Measurements from ENCODE around the gene CENPV. TPM values are rescaled to one million over a fixed set of nuclear protein-coding genes. Genes with fewer than 3 reads are reported as not detected.

The CENPV gene
- total RNA-seq, 3 donors from 2014 or later, result 4.3 to 25.9 (median 13.5) TPM

- no peak for TF ChIP-seq POLR2A (IDR thresholded peaks at IDR 0.05)
- TF ChIP-seq POLR2AphosphoS5 (IDR thresholded peaks at IDR 0.05), result no peak
- TF ChIP-seq CTCF (IDR thresholded peaks at IDR 0.05), result no peak
- peaks cover 6% of the 10 kb centered on the region for H3K36me3 ChIP-seq
- H3K27me3 ChIP-seq, result no peaks in the 10 kb centered on the region
- no peak for DNase-seq (ENCODE audit: low spot score in 2 of 2)
- no peak overlapping the region for H3K4me3 ChIP-seq
- no peak overlapping the region for H3K27ac ChIP-seq
- H3K9me3 ChIP-seq, result no peaks in the 10 kb centered on the region
- H3K4me1 ChIP-seq, result no peaks in the 10 kb centered on the region
- intact Hi-C loops (cut with DNase I; ENCODE audit: low total_unique reads), result no loop called here
Measured at GRCh38 chr17:16338391-16338790, 14.9 kb downstream of the CENPV start.

DNA sequence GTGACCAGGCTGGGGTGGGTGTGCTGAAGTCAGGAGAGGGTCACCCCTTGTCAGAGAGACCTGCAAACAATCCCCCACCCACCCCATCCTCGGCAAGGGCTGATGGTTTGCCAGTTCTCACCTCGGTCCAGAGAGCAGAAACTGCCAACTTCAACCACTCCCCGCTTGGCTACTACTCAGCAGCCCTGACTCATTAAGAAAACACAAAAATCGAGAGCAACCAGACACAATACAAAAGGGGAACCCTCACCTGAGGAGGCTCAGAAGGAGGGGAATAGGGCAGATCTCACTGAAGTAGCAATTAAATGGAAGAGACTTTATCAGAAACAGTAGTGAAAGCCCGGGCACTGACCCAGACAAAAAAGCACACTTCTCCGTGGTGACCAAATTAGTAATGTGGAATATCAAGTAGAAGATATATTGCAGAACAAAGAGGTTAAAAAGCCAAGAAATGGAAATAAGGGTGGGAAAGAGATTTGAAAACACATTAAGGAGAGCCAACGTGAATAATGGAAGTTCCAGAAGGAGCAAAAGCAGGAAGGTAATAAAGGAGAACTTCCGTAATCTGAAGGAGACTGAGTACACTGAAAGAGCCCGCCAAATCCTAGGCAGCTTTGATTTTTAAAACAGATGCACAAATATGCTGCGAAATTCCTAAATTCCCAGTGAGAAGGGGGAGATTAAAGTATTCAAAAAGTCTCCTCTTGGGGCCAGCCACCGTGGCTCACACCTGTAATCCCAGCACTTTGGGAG, 23.6 kb downstream of the CENPV start:
- Histone ChIP-seq H3K4me1 (no peaks in the 10 kb centered on the region), H3K4me3 (peak overlapping the region in 1 of 3 donors; percentile 13), H3K9me3 (no peaks in the 10 kb centered on the region), H3K36me3 (no peaks in the 10 kb centered on the region), H3K27me3 (no peaks in the 10 kb centered on the region), H3K27ac (peak overlapping the region in 1 of 2 donors; percentile 19)
- intact Hi-C loops (cut with DNase I; ENCODE audit: low total_unique reads), result no loop called here
- TF ChIP-seq POLR2A (IDR thresholded peaks at IDR 0.05) (no peak), CTCF (IDR thresholded peaks at IDR 0.05) (no peak), POLR2AphosphoS5 (IDR thresholded peaks at IDR 0.05) (no peak)
- no peak for DNase-seq (ENCODE audit: low spot score in 2 of 2)

DNA sequence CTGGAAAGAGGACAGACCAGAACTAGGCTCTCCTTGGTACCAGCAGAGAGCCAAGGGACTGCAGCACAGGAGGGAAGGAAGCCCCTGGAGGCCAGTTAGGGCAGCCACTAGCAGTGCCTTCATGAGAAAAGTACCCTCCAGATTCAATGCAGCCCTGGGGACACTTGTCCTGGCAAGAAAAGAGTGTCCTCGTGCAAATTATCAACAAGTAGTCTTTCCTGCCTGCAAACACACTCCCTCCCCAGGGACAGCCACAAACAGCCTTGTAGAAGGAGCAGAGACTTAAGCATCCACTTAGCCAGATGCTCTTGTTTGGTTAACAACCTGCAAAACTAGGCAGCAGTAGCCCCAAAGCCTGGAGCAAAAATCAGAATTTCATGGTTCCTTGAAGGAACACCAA, 24.3 kb downstream of the CENPV start:
- no peaks in the 10 kb centered on the region for H3K9me3 ChIP-seq
- intact Hi-C loops (cut with DNase I; ENCODE audit: low total_unique reads), result no loop called here
- DNase-seq (ENCODE audit: low spot score in 2 of 2), result no peak
- H3K4me1 ChIP-seq, result no peaks in the 10 kb centered on the region
- H3K4me3 ChIP-seq, result no peak overlapping the region
- H3K27me3 ChIP-seq, result no peaks in the 10 kb centered on the region
- no peaks in the 10 kb centered on the region for H3K36me3 ChIP-seq
- H3K27ac ChIP-seq, result peak overlapping the region in 1 of 2 donors; percentile 19
- TF ChIP-seq POLR2AphosphoS5 (IDR thresholded peaks at IDR 0.05) (no peak), CTCF (IDR thresholded peaks at IDR 0.05) (no peak), POLR2A (IDR thresholded peaks at IDR 0.05) (no peak)

GRCh38 chr17:16327018-16327417, 26.3 kb downstream of the CENPV start:
- TF ChIP-seq POLR2AphosphoS5 (IDR thresholded peaks at IDR 0.05), result no peak
- no peak for TF ChIP-seq POLR2A (IDR thresholded peaks at IDR 0.05)
- TF ChIP-seq CTCF (IDR thresholded peaks at IDR 0.05), result no peak
- intact Hi-C loops (cut with DNase I; ENCODE audit: low total_unique reads), result no loop called here
- DNase-seq (ENCODE audit: low spot score in 2 of 2), result no peak
- Histone ChIP-seq H3K4me1 (no peaks in the 10 kb centered on the region), H3K36me3 (no peaks in the 10 kb centered on the region), H3K4me3 (no peak overlapping the region), H3K9me3 (no peaks in the 10 kb centered on the region), H3K27ac (no peak overlapping the region), H3K27me3 (no peaks in the 10 kb centered on the region)

DNA sequence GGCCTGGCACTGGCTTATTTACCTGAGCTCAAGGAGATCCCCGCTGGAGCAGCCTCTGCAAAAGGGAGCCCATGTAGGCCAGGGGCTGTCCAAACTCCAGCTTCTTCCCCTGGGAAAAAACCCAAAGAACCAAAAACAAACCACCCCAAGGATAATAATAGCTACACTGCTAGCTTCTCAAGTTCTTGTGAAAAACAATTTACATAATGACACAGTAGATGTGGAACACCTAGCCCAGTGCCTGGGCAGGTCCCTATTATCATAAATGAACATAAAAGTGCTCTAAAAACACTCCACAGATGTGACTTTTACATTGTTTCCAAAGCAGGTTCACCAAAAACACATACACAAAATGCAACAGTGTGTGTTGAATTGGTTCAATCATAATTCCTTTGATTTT, 27.3 kb downstream of the CENPV start:
- no peak overlapping the region for H3K4me3 ChIP-seq
- H3K27ac ChIP-seq, result no peak overlapping the region
- TF ChIP-seq CTCF (IDR thresholded peaks at IDR 0.05) (no peak), POLR2AphosphoS5 (IDR thresholded peaks at IDR 0.05) (no peak), POLR2A (IDR thresholded peaks at IDR 0.05) (no peak)
- H3K9me3 ChIP-seq, result no peaks in the 10 kb centered on the region
- no peak for DNase-seq (ENCODE audit: low spot score in 2 of 2)
- H3K27me3 ChIP-seq, result no peaks in the 10 kb centered on the region
- H3K4me1 ChIP-seq, result no peaks in the 10 kb centered on the region
- no peaks in the 10 kb centered on the region for H3K36me3 ChIP-seq
- intact Hi-C loops (cut with DNase I; ENCODE audit: low total_unique reads), result no loop called here

All from breast epithelium (tissue), 4 donors.